Endothelial cell of umbilical vein (primary cell): Measurements from ENCODE around the gene PLA2G10. TPM values are rescaled to one million over a fixed set of nuclear protein-coding genes. Genes with fewer than 3 reads are reported as not detected.
"Not testable (repeated sequence)": the region's sequence is repeated elsewhere in the genome, so short reads cannot be mapped to it uniquely, and the experiment has no call there.

Source experiments
- BruUV-seq: library from RNA; stranded (reverse); fragments of 400-500 nt; replicated peaks from 2 replicates; lab custom pipeline; 2021; lab: Mats Ljungman, UMichigan
- CTCF ChIA-PET: fragments of 300-600, 350-600 bp; sonication (Branson Sonifier 250); formaldehyde crosslinking; loops from one replicate; lab custom pipeline; 2021; ENCODE audit warnings: antibody characterized with exemption, inconsistent platforms; lab: Charles Lee
- POLR2A ChIA-PET: fragments of 300-600, 350-600 bp; sonication (Branson Sonifier 250); formaldehyde crosslinking; loops from one replicate; lab custom pipeline; 2021; ENCODE audit warnings: antibody characterized with exemption, inconsistent platforms; lab: Charles Lee
- DNase-seq: peaks from one replicate; pipeline ENCODE4 v3.0.0-alpha.2; 2011; ENCODE audit warnings: low read depth, low spot score
- FAIRE-seq: peaks from 2 replicates; lab custom pipeline; 2011; peaks lifted over from hg19 to GRCh38; lab: Jason Lieb, UNC
- H2AFZ ChIP-seq: 2 replicates; pipeline ENCODE4 v1.6.0; 2012; ENCODE audit warnings: low read depth, low read length, control low read depth, inconsistent platforms
- H3K27ac ChIP-seq: 2 replicates; pipeline ENCODE4 v1.5.1; 2011; ENCODE audit warnings: low read depth, mild to moderate bottlenecking, control low read depth, low read length, moderate library complexity; ENCODE audit not compliant: insufficient read depth
- H3K27me3 ChIP-seq, 2 experiments: 2 replicates each; pipeline versions ENCODE4 v1.6.0 to v1.6.1; 2011; ENCODE audit warnings: low read length in 2 of 2, mixed read lengths in 1 of 2; ENCODE audit not compliant: control insufficient read depth in 2 of 2, insufficient read depth in 2 of 2
- H3K36me3 ChIP-seq, 2 experiments: 2 replicates in 1 of 2; 3 replicates in 1 of 2; pipeline ENCODE4 v1.5.1; 2011; ENCODE audit warnings: low read length in 2 of 2, mild to moderate bottlenecking in 1 of 2, moderate library complexity in 1 of 2; ENCODE audit not compliant: control insufficient read depth in 2 of 2, insufficient read depth in 2 of 2; ENCODE audit errors: extremely low read depth in 1 of 2
- H3K4me1 ChIP-seq: 3 replicates; pipeline ENCODE4 v1.5.1; 2011; ENCODE audit warnings: mild to moderate bottlenecking, low read length; ENCODE audit not compliant: control insufficient read depth, insufficient read depth; ENCODE audit errors: extremely low read depth
- H3K4me2 ChIP-seq: 2 replicates; pipeline ENCODE4 v1.6.1; 2011; ENCODE audit warnings: low read length, control low read depth, mixed read lengths; ENCODE audit not compliant: insufficient read depth
- H3K4me3 ChIP-seq, 3 experiments: fragments of 200-600 bp in 1 of 3; sonication (generic), shearing (Covaris generic) in 1 of 3; replicated peaks in 1 of 3; 2 replicates each; pipeline ENCODE4 v1.5.1; 2011 to 2016; ENCODE audit warnings: control low read depth in 3 of 3, low read length in 3 of 3, mild to moderate bottlenecking in 2 of 3, inconsistent platforms in 1 of 3, low read depth in 1 of 3, moderate library complexity in 1 of 3; ENCODE audit not compliant: insufficient read depth in 1 of 3
- H3K79me2 ChIP-seq: 2 replicates; pipeline ENCODE4 v1.6.0; 2012; ENCODE audit warnings: low read length, inconsistent platforms; ENCODE audit not compliant: control insufficient read depth, insufficient read depth
- H3K9ac ChIP-seq: replicated peaks from 2 replicates; pipeline ENCODE3; 2011; ENCODE audit warnings: low read length, control low read depth; ENCODE audit not compliant: insufficient read depth; ENCODE audit errors: extremely low read depth
- H3K9me1 ChIP-seq: replicated peaks from 3 replicates; pipeline ENCODE4 v1.6.0; 2011; ENCODE audit warnings: mild to moderate bottlenecking, low read length; ENCODE audit not compliant: control insufficient read depth, insufficient read depth; ENCODE audit errors: extremely low read depth
- H3K9me3 ChIP-seq: replicated peaks from 2 replicates; pipeline ENCODE4 v1.5.1; 2012; ENCODE audit warnings: low read length, inconsistent platforms; ENCODE audit not compliant: control insufficient read depth, insufficient read depth
- H4K20me1 ChIP-seq: replicated peaks from 2 replicates; pipeline ENCODE3; 2011; ENCODE audit warnings: mild to moderate bottlenecking, low read length; ENCODE audit not compliant: control insufficient read depth, insufficient read depth; ENCODE audit errors: extremely low read depth
- dilution Hi-C: fragments of 300-500 bp; cut with MboI; formaldehyde crosslinking; loops from one replicate; pipeline ENCODE4 v1.15.0; 2019; ENCODE audit warnings: low sequenced_read_pairs; ENCODE audit not compliant: extremely low pct_ligation_motif_present
- intact Hi-C: fragments of 100-400 bp; cut with micrococcal nuclease; formaldehyde crosslinking; loops from one replicate; pipeline ENCODE4 v1.10.0; 2022
- polyA plus RNA-seq, 4 experiments: library from polyadenylated mRNA; depleted of rRNA in 3 of 4; stranded (reverse) in 3 of 4; unstranded in 1 of 4; fragments of >200 nt; gene quantifications; 2 replicates each; pipeline versions ENCODE4 v1.2.1 to v1.2.3, GENCODE V29; 2011 to 2012; ENCODE audit warnings: missing spikeins in 1 of 4
- total RNA-seq: library from RNA; stranded (reverse); gene quantifications from 2 replicates; pipeline ENCODE4 v1.2.3, GENCODE V29; 2021

PLA2G10 gene
- total and polyA plus RNA-seq, 2 donors (not counting 3 experiments of a cell fraction or from before 2014, with no cell fraction given) = 0.25 TPM; not detected in 1

DNA sequence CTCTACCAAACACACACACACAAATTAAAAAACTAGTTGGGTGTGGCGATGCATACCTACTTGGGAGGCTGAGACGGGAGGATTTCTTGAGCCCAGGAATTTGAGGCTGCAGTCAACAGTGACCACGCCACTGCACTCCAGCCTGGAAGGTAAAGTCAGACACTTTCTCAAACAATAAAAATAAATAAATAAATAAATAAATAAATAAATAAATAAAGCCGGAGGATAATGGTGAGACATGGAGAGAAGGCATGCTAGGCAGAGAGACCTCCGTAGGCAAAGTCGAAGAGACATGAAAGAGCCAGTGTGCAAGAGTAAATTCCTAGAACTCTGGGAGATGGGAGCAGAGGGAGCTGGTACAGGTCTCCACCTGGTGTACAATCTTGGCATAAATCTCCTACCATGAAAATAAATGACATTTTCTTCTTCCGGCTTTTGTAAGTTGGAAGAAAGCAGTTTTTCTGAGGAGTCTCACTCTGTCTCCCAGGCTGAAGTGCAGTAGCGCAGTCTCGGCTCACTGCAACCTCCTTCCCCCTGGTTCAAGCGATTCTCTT lies 46.8 kb upstream of the PLA2G10 start:
- H4K20me1 ChIP-seq, H3K27ac ChIP-seq, H2AFZ ChIP-seq, H3K36me3 ChIP-seq, H3K9me3 ChIP-seq, H3K4me3 ChIP-seq, H3K4me1 ChIP-seq, H3K79me2 ChIP-seq, DNase-seq, BruUV-seq, dilution Hi-C loops, POLR2A ChIA-PET, H3K9ac ChIP-seq, CTCF ChIA-PET, H3K4me2 ChIP-seq, H3K9me1 ChIP-seq, H3K27me3 ChIP-seq, intact Hi-C loops: not testable (repeated sequence)
- FAIRE-seq = peak; percentile 81

DNA sequence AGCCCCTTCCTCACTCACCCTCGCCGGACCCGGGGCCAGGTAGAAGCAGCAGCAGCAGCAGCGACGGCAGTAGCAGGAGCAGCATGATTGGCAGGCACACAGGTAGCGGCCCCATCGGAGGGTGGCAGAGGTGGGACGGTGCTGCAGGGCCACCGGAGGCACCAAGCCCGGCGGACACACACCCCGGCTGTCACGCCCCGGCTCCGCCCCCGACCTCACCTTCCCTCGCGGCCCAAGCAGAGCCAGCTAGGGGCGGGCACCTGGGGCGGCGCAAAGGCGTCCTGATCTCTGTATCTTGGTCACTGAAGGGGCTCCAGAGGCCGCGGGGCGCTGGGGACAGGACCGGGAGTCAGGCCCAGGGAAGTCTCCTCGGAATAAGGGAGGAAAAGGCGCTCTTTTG lies 39.1 kb upstream of the PLA2G10 start:
- H4K20me1 ChIP-seq, H3K9ac ChIP-seq, H2AFZ ChIP-seq, DNase-seq, H3K79me2 ChIP-seq, POLR2A ChIA-PET, CTCF ChIA-PET, H3K4me1 ChIP-seq, H3K9me1 ChIP-seq, H3K4me3 ChIP-seq, intact Hi-C loops, H3K9me3 ChIP-seq, BruUV-seq, H3K27ac ChIP-seq, H3K4me2 ChIP-seq, dilution Hi-C loops, H3K36me3 ChIP-seq, H3K27me3 ChIP-seq, FAIRE-seq: not testable (repeated sequence)

DNA sequence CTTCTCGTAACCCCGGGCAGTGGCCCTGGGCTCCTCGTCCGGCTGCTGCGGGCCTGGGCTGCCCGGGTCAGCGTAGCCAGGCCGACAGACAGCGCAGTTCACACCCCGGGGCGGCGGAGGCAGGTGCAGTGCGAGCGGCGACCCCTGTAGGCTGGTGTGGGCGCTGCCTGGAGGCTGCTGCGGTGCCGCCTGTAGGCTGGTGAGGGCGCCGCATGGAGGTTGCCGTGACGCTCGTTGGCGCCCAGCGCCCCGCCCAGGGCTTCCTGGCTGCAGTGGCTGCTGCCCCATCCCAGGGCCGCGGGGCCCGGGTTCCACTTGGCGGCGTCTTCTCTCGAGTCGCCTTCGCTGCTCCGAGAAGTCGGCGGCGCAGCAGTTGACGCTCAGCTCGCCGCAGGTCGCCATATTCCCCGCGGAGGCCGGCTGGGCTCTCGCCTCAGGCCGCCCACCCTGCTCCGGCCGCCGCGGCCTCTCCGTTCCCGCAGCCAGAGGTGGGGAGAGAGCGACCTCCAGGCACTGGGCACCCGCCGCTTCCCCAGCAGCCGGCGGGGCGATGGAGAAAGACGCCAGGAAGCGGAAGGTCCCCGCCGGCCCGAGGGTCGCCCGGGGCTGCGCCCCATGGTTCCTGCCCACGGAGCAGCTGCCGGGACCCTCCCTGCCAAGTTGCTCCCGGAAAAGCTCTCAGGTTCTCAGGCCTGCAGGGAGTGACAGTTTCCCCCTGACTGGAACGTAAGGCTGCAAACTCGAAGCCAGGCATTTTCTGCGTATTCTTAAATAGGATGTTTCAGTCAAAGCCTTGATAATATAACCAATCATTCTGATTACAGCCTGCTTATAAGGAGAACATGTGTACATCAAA lies 9.3 kb upstream of the PLA2G10 start, which contains the start of gene NPIPA3:
Gene NPIPA3 (plus strand): TSS at position 256 of the 856 bp plus-strand sequence. CDS start 5,533 bp downstream, outside the sequence.
- H3K27ac ChIP-seq, H3K9me1 ChIP-seq, H2AFZ ChIP-seq, dilution Hi-C loops, CTCF ChIA-PET, H3K4me1 ChIP-seq, H3K9ac ChIP-seq, H3K36me3 ChIP-seq, H3K9me3 ChIP-seq, H3K79me2 ChIP-seq, H3K4me3 ChIP-seq, H4K20me1 ChIP-seq, intact Hi-C loops, H3K27me3 ChIP-seq, DNase-seq, H3K4me2 ChIP-seq, POLR2A ChIA-PET: not testable (repeated sequence)
- BruUV-seq = TSS peak; percentile 19
- FAIRE-seq = peak; percentile 81

DNA sequence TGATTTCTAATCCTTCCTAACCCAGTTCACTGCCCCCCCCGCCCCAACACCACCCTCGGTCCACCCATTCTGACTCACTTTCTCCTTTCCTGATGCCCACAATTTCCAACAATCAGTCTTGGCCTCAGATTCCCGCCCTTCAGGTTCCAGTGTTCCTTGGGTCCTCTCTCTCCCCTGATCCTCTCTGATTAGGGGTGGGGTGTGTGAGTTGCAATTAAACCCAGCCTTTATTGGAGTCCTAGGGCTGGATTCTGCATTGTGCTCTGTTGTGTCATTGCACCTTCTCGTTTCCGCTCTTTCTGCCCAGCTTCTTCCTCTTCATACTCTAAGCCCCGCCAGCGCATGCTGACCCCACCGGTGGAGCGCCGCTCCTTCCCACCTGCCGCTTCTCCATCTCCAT lies 8.6 kb upstream of the PLA2G10 start:
- H3K79me2 ChIP-seq, H3K27ac ChIP-seq, H2AFZ ChIP-seq, H3K9me1 ChIP-seq, BruUV-seq, H3K36me3 ChIP-seq, H4K20me1 ChIP-seq, CTCF ChIA-PET, H3K4me2 ChIP-seq, intact Hi-C loops, H3K4me3 ChIP-seq, H3K9me3 ChIP-seq, H3K4me1 ChIP-seq, H3K27me3 ChIP-seq, POLR2A ChIA-PET, H3K9ac ChIP-seq, FAIRE-seq, DNase-seq, dilution Hi-C loops: not testable (repeated sequence)
